IMR-90 (cell line): Measurements from ENCODE around the gene ARFIP1. TPM values are rescaled to one million over a fixed set of nuclear protein-coding genes. Genes with fewer than 3 reads are reported as not detected.

Source experiments
- ATAC-seq: fragments of 200-7000 bp; cut with Tn5 transposase; 2 replicates; pipeline ENCODE4 v1.9.1; 2020; ENCODE audit warnings: low read depth, mild to moderate bottlenecking, moderate library complexity
- BruUV-seq: library from RNA; stranded (reverse); fragments of 400-500 nt; replicated peaks from 2 replicates; lab custom pipeline; 2021; lab: Mats Ljungman, UMichigan
- CTCF ChIA-PET: fragments of 300-600 bp; formaldehyde crosslinking; extraction: SDS; loops from one replicate; lab custom pipeline; 2021; ENCODE audit warnings: antibody characterized with exemption; lab: Yijun Ruan, JAX
- POLR2A ChIA-PET: fragments of 300-600 bp; sonication (Branson Sonifier 250); formaldehyde crosslinking; loops from one replicate; lab custom pipeline; 2022; ENCODE audit warnings: antibody characterized with exemption; ENCODE audit not compliant: unreplicated experiment; lab: Charles Lee
- DNase-seq: peaks from one replicate; pipeline ENCODE4 v3.0.0; 2013
- H2AFZ ChIP-seq: replicated peaks from 2 replicates; pipeline ENCODE3; 2013; ENCODE audit warnings: low read length, mild to moderate bottlenecking; ENCODE audit not compliant: poor library complexity
- H2AK5ac ChIP-seq: 2 replicates; pipeline ENCODE4 v1.6.1; 2013; ENCODE audit warnings: low read depth, low read length, inconsistent platforms
- H2AK9ac ChIP-seq: replicated peaks from 2 replicates; pipeline ENCODE3; 2013; ENCODE audit warnings: mild to moderate bottlenecking, low read depth, low read length, moderate library complexity; ENCODE audit not compliant: poor library complexity
- H2BK120ac ChIP-seq: 2 replicates; pipeline ENCODE4 v1.6.1; 2013; ENCODE audit warnings: low read depth, low read length, inconsistent platforms
- H2BK15ac ChIP-seq: 3 replicates; pipeline ENCODE4 v1.6.1; 2013; ENCODE audit warnings: low read depth, low read length, inconsistent platforms
- H2BK20ac ChIP-seq: 2 replicates; pipeline ENCODE4 v1.6.1; 2013; ENCODE audit warnings: low read depth, mild to moderate bottlenecking, inconsistent platforms, low read length, moderate library complexity
- H2BK5ac ChIP-seq: 2 replicates; pipeline ENCODE4 v1.6.1; 2013; ENCODE audit warnings: mild to moderate bottlenecking, low read depth, low read length, inconsistent platforms; ENCODE audit not compliant: poor library complexity, severe bottlenecking
- H3K14ac ChIP-seq: replicated peaks from 2 replicates; pipeline ENCODE4 v1.6.1; 2013; ENCODE audit warnings: low read depth, low read length, inconsistent platforms
- H3K18ac ChIP-seq: 2 replicates; pipeline ENCODE4 v1.6.1; 2013; ENCODE audit warnings: low read depth, low read length, control low read depth
- H3K23ac ChIP-seq: 2 replicates; pipeline ENCODE4 v1.6.1; 2013; ENCODE audit warnings: low read depth, low read length, inconsistent platforms
- H3K27ac ChIP-seq: 2 replicates; pipeline ENCODE4 v1.5.1; 2013; ENCODE audit warnings: mild to moderate bottlenecking, control low read depth, low read length; ENCODE audit not compliant: insufficient read depth
- H3K27me3 ChIP-seq: 2 replicates; pipeline ENCODE4 v1.6.1; 2013; ENCODE audit warnings: low read length; ENCODE audit not compliant: control insufficient read depth, insufficient read depth
- H3K36me3 ChIP-seq: 2 replicates; pipeline ENCODE4 v1.6.1; 2013; ENCODE audit warnings: low read length, mixed read lengths; ENCODE audit not compliant: control insufficient read depth, insufficient read depth
- H3K4ac ChIP-seq: 2 replicates; pipeline ENCODE4 v1.6.1; 2013; ENCODE audit warnings: low read depth, low read length, inconsistent platforms
- H3K4me1 ChIP-seq: 2 replicates; pipeline ENCODE4 v1.6.1; 2013; ENCODE audit warnings: low read length, mixed read lengths; ENCODE audit not compliant: control insufficient read depth, insufficient read depth
- H3K4me2 ChIP-seq: 2 replicates; pipeline ENCODE4 v1.6.1; 2013; ENCODE audit warnings: low read depth, mild to moderate bottlenecking, control low read depth, low read length, moderate library complexity
- H3K4me3 ChIP-seq: 2 replicates; pipeline ENCODE4 v1.5.1; 2013; ENCODE audit warnings: low read depth, mild to moderate bottlenecking, control low read depth, low read length, moderate library complexity; ENCODE audit not compliant: insufficient read depth
- H3K56ac ChIP-seq: 2 replicates; pipeline ENCODE4 v1.6.1; 2013; ENCODE audit warnings: low read length, inconsistent platforms; ENCODE audit not compliant: insufficient read depth; ENCODE audit errors: extremely low read depth
- H3K79me1 ChIP-seq, 2 experiments: 2 replicates each; pipeline ENCODE4 v1.6.1; 2013; ENCODE audit warnings: low read length in 2 of 2, inconsistent platforms in 1 of 2, low read depth in 1 of 2
- H3K9ac ChIP-seq: 2 replicates; pipeline ENCODE4 v1.6.1; 2013; ENCODE audit warnings: low read depth, low read length, control low read depth
- H3K9me1 ChIP-seq: 2 replicates; pipeline ENCODE4 v1.6.1; 2013; ENCODE audit warnings: low read length, inconsistent platforms; ENCODE audit not compliant: insufficient read depth
- H3K9me3 ChIP-seq: 2 replicates; pipeline ENCODE4 v1.6.1; 2013; ENCODE audit warnings: low read length; ENCODE audit not compliant: control insufficient read depth, insufficient read depth
- H4K20me1 ChIP-seq: 2 replicates; pipeline ENCODE4 v1.6.1; 2013; ENCODE audit warnings: low read length, inconsistent platforms; ENCODE audit not compliant: insufficient read depth
- H4K5ac ChIP-seq: 2 replicates; pipeline ENCODE4 v1.6.1; 2013; ENCODE audit warnings: mild to moderate bottlenecking, low read depth, low read length, control low read depth
- H4K8ac ChIP-seq, 2 experiments: 2 replicates each; pipeline ENCODE4 v1.6.1; 2013; ENCODE audit warnings: low read depth in 2 of 2, low read length in 2 of 2, control low read depth in 1 of 2, inconsistent platforms in 1 of 2
- H4K91ac ChIP-seq: 2 replicates; pipeline ENCODE4 v1.6.1; 2013; ENCODE audit warnings: low read depth, low read length, inconsistent platforms; ENCODE audit not compliant: insufficient read depth
- CEBPB ChIP-seq: IDR thresholded peaks from 2 replicates; pipeline ENCODE4 v1.6.1; 2012; ENCODE audit warnings: low read depth, low read length, improper control_type of control experiment
- FOS ChIP-seq: fragments of 150-350 bp; IDR thresholded peaks from 2 replicates; pipeline ENCODE4 v1.6.1; 2016; ENCODE audit warnings: low read depth, low read length
- MAZ ChIP-seq: IDR thresholded peaks from 2 replicates; pipeline ENCODE4 v1.6.1; 2012; ENCODE audit warnings: low read depth, mild to moderate bottlenecking, low read length, improper control_type of control experiment, moderate library complexity, borderline replicate concordance
- MXI1 ChIP-seq: IDR thresholded peaks from 2 replicates; pipeline ENCODE4 v1.6.1; 2012; ENCODE audit warnings: low read depth, mild to moderate bottlenecking, low read length, moderate library complexity, borderline replicate concordance
- RFX5 ChIP-seq: IDR thresholded peaks from 2 replicates; pipeline ENCODE4 v1.8.0; 2012; ENCODE audit warnings: low read depth, mild to moderate bottlenecking, low read length, moderate library complexity
- SMC3 ChIP-seq: fragments of 150-350 bp; IDR thresholded peaks from 2 replicates; pipeline ENCODE4 v1.6.1; 2016; ENCODE audit warnings: low read depth, mild to moderate bottlenecking, antibody characterized with exemption, low read length, moderate library complexity
- USF2 ChIP-seq: fragments of 150-350 bp; IDR thresholded peaks from 2 replicates; pipeline ENCODE4 v1.6.1; 2017; ENCODE audit warnings: mild to moderate bottlenecking, antibody characterized with exemption, low read length, low read depth
- WGBS, 2 experiments: methylation state at CpG; one replicate each; pipeline versions ENCODE4 v1.1.5 to v1.1.7; 2013; ENCODE audit warnings: missing lambda C conversion rate in 2 of 2; ENCODE audit not compliant: insufficient read length in 1 of 2; ENCODE audit errors: extremely low coverage in 2 of 2; 5-methylcytosine and 5-hydroxymethylcytosine counted together
- dilution Hi-C: fragments of 300-500 bp; cut with HindIII; formaldehyde crosslinking; loops from one replicate; pipeline ENCODE4 v1.14.3; 2018; ENCODE audit warnings: low sequenced_read_pairs; ENCODE audit not compliant: unreplicated experiment
- in situ Hi-C: fragments of 300-500 bp; cut with MboI; formaldehyde crosslinking; loops from 3 replicates; pipeline ENCODE4 v1.14.3; 2019; ENCODE audit warnings: low sequenced_read_pairs, inconsistent platforms, mixed read lengths
- intact Hi-C: fragments of 100-400 bp; cut with micrococcal nuclease; formaldehyde crosslinking; loops from 2 replicates; pipeline ENCODE4 v1.10.0; 2022
- polyA plus RNA-seq, 3 experiments: library from polyadenylated mRNA; depleted of rRNA; stranded (reverse); fragments of >200 nt; gene quantifications; 2 replicates each; pipeline ENCODE4 v1.2.3, GENCODE V29; 2012; ENCODE audit warnings: low replicate concordance in 1 of 3
- total RNA-seq: library from RNA; depleted of rRNA; stranded (reverse); fragments of >200 nt; gene quantifications from 2 replicates; pipeline ENCODE4 v1.2.3, GENCODE V29; 2012
- TF ChIP-seq, protein P1 (sequence below): conservative IDR thresholded peaks from 2 replicates; pipeline ENCODE4 v1.5.1; 2012; ENCODE audit warnings: mild to moderate bottlenecking, low read depth, low read length, improper control_type of control experiment

The ARFIP1 gene
- total and polyA plus RNA-seq, 2 of the 4 experiments (the other 2 are of a cell fraction) = 12.7 to 30.5 TPM

GRCh38 chr4:152870606-152871005, 90.9 kb downstream of the ARFIP1 start:
- CTCF ChIA-PET = interaction anchor here (1.1 kb wide), 1 partner anchor 11 kb away, joined by 3 read pairs; no protein-coding TSS in a partner anchor

More at GRCh38 chr4:152870606-152871005, 90.9 kb downstream of the ARFIP1 start:
- H3K4me3 ChIP-seq = no peak overlapping the region
- no peaks in the 10 kb centered on the region for H4K20me1 ChIP-seq
- no peaks in the 10 kb centered on the region for H3K9me1 ChIP-seq
- H2BK15ac ChIP-seq = no peak overlapping the region
- H2BK5ac ChIP-seq = no peak overlapping the region
- intact Hi-C loops = no loop called here
- H3K4me1 ChIP-seq = no peaks in the 10 kb centered on the region
- in situ Hi-C loops = no loop called here
- no peak for TF ChIP-seq USF2
- TF ChIP-seq, protein P1, sequence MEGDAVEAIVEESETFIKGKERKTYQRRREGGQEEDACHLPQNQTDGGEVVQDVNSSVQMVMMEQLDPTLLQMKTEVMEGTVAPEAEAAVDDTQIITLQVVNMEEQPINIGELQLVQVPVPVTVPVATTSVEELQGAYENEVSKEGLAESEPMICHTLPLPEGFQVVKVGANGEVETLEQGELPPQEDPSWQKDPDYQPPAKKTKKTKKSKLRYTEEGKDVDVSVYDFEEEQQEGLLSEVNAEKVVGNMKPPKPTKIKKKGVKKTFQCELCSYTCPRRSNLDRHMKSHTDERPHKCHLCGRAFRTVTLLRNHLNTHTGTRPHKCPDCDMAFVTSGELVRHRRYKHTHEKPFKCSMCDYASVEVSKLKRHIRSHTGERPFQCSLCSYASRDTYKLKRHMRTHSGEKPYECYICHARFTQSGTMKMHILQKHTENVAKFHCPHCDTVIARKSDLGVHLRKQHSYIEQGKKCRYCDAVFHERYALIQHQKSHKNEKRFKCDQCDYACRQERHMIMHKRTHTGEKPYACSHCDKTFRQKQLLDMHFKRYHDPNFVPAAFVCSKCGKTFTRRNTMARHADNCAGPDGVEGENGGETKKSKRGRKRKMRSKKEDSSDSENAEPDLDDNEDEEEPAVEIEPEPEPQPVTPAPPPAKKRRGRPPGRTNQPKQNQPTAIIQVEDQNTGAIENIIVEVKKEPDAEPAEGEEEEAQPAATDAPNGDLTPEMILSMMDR = no peak
- TF ChIP-seq MAZ = no peak
- no peak for TF ChIP-seq FOS
- TF ChIP-seq RFX5 = no peak
- no peak for TF ChIP-seq CEBPB
- no peak for TF ChIP-seq SMC3
- TF ChIP-seq MXI1 = no peak
- H2AK9ac ChIP-seq = no peak overlapping the region
- H3K23ac ChIP-seq = no peak overlapping the region
- no peaks in the 10 kb centered on the region for H3K9me3 ChIP-seq
- no peak overlapping the region for H3K18ac ChIP-seq
- no TSS peak for BruUV-seq
- dilution Hi-C loops = no loop called here
- no peaks in the 10 kb centered on the region for H3K27me3 ChIP-seq
- no peak overlapping the region for H2BK120ac ChIP-seq
- no CpG with 5 or more reads among the region's 2 CpGs for whole genome bisulfite sequencing, 2 experiments
- H2BK20ac ChIP-seq = no peak overlapping the region
- no peak overlapping the region for H4K91ac ChIP-seq
- DNase-seq (no peak), ATAC-seq (no peak)
- H4K5ac ChIP-seq = no peak overlapping the region
- no peak overlapping the region for H3K9ac ChIP-seq
- H3K36me3 ChIP-seq = no peaks in the 10 kb centered on the region
- H2AK5ac ChIP-seq = no peak overlapping the region
- no peak overlapping the region for H3K4me2 ChIP-seq
- no peak overlapping the region for H3K4ac ChIP-seq
- H3K79me1 ChIP-seq = no peaks in the 10 kb centered on the region
- POLR2A ChIA-PET = no interaction called here
- H3K27ac ChIP-seq = no peak overlapping the region
- H2AFZ ChIP-seq = no peak overlapping the region
- H3K14ac ChIP-seq = no peak overlapping the region
- no peak overlapping the region for H3K56ac ChIP-seq
- H4K8ac ChIP-seq = no peak overlapping the region
